Esophagus muscularis mucosa (tissue), 4 donors: ENCODE results near the gene EPHB1. TPM values are rescaled to one million over a fixed set of nuclear protein-coding genes. Genes with fewer than 3 reads are reported as not detected.

Experiments used
- DNase-seq: peaks from one replicate; pipeline ENCODE4 v3.0.0-alpha.2; 2017; ENCODE audit errors: extremely low spot score
- H3K27ac ChIP-seq, 4 donors: fragments of 200-600 bp; sonication (generic); replicated peaks in 1 of 4; 1 replicate in 3 of 4; 2 replicates in 1 of 4; pipeline ENCODE4 v1.5.1; 2016 to 2019; ENCODE audit warnings: mild to moderate bottlenecking in 1 of 4
- H3K27me3 ChIP-seq, 4 donors: fragments of 200-600 bp; sonication (generic); one replicate each; pipeline versions ENCODE4 v1.5.1 to v1.6.0; 2016 to 2019
- H3K36me3 ChIP-seq, 4 donors: fragments of 200-600 bp; sonication (generic); one replicate each; pipeline ENCODE4 v1.5.1; 2016 to 2019
- H3K4me1 ChIP-seq, 4 donors: fragments of 200-600 bp; sonication (generic); one replicate each; pipeline ENCODE4 v1.5.1; 2016 to 2019
- H3K4me3 ChIP-seq, 4 donors: fragments of 200-600 bp; sonication (generic); 1 replicate in 2 of 4; 2 replicates in 2 of 4; pipeline ENCODE4 v1.5.1; 2016 to 2019; ENCODE audit warnings: mild to moderate bottlenecking in 4 of 4, moderate library complexity in 1 of 4
- H3K9me3 ChIP-seq, 4 donors: fragments of 200-600 bp; sonication (generic); 1 replicate in 3 of 4; 2 replicates in 1 of 4; pipeline ENCODE4 v1.5.1; 2016 to 2019
- CTCF ChIP-seq, 3 experiments: fragments of 200-600 bp in 2 of 3; fragments of 450-650 bp in 1 of 3; sonication (generic) in 2 of 3; IDR thresholded peaks; one replicate each; pipeline ENCODE4 v1.5.1; 2017 to 2019; ENCODE audit warnings: antibody characterized with exemption in 3 of 3, mild to moderate bottlenecking in 2 of 3, moderate library complexity in 1 of 3
- EP300 ChIP-seq: sonication (generic); formaldehyde crosslinking; IDR thresholded peaks from one replicate; pipeline ENCODE4 v1.6.1; 2017; ENCODE audit warnings: antibody characterized with exemption
- POLR2A ChIP-seq: fragments of 450-650 bp; IDR thresholded peaks from one replicate; pipeline ENCODE4 v1.6.1; 2017; ENCODE audit warnings: antibody characterized with exemption, moderate library complexity, mild to moderate bottlenecking, low read depth
- POLR2AphosphoS5 ChIP-seq, 2 donors: sonication (generic); formaldehyde crosslinking; IDR thresholded peaks; one replicate each; pipeline ENCODE4 v1.6.1; 2017; ENCODE audit warnings: antibody characterized with exemption in 2 of 2
- WGBS: methylation state at CpG from one replicate; pipeline ENCODE4 v1.1.5; 2018; 5-methylcytosine and 5-hydroxymethylcytosine counted together
- intact Hi-C: fragments of 100-400 bp; cut with DNase I; formaldehyde crosslinking; loops from one replicate; pipeline ENCODE4 v1.15.1; 2023
- total RNA-seq, 4 donors: library from RNA; depleted of rRNA; stranded (reverse); fragments of >200 nt; gene quantifications; one replicate each; pipeline versions ENCODE4 v1.1.0 to v1.2.1, GENCODE V29; 2016

The EPHB1 gene
- total RNA-seq, 4 donors from 2014 or later: under 0.01 to 6.1 (median 2.8) TPM

GRCh38 chr3:135090020-135090717 is 295.1 kb downstream of the EPHB1 start:
- 82% methylated on average over 2 of the region's 2 CpGs for WGBS
- no peak for DNase-seq
- Histone ChIP-seq H3K9me3 (no peaks in the 10 kb centered on the region), H3K27me3 (no peaks in the 10 kb centered on the region), H3K4me3 (no peak overlapping the region), H3K27ac (no peak overlapping the region), H3K36me3 (no peaks in the 10 kb centered on the region), H3K4me1 (no peaks in the 10 kb centered on the region)
- no peak for TF ChIP-seq POLR2AphosphoS5 (IDR thresholded peaks at IDR 0.05)
- TF ChIP-seq CTCF (IDR thresholded peaks at IDR 0.05): no peak
- TF ChIP-seq EP300: no peak
- TF ChIP-seq POLR2A: no peak
- intact Hi-C loops: no loop called here

- no peak for DNase-seq
- intact Hi-C loops: no loop called here
- H3K4me3 ChIP-seq: no peak overlapping the region
- H3K27me3 ChIP-seq: no peaks in the 10 kb centered on the region
- no peak overlapping the region for H3K27ac ChIP-seq
- 52% methylated on average over 5 of the region's 5 CpGs for WGBS
- no peaks in the 10 kb centered on the region for H3K36me3 ChIP-seq
- no peaks in the 10 kb centered on the region for H3K9me3 ChIP-seq
- H3K4me1 ChIP-seq: no peaks in the 10 kb centered on the region
- TF ChIP-seq POLR2A (no peak), POLR2AphosphoS5 (IDR thresholded peaks at IDR 0.05) (no peak), EP300 (no peak), CTCF (IDR thresholded peaks at IDR 0.05) (no peak)
These were observed 296.9 kb downstream of the EPHB1 start for GRCh38 chr3:135091946-135092345.

- Histone ChIP-seq H3K27me3 (no peaks in the 10 kb centered on the region), H3K4me1 (no peaks in the 10 kb centered on the region), H3K36me3 (no peaks in the 10 kb centered on the region), H3K9me3 (no peaks in the 10 kb centered on the region), H3K4me3 (no peak overlapping the region), H3K27ac (no peak overlapping the region)
- intact Hi-C loops: no loop called here
- TF ChIP-seq CTCF (IDR thresholded peaks at IDR 0.05) (no peak), EP300 (no peak), POLR2A (no peak), POLR2AphosphoS5 (IDR thresholded peaks at IDR 0.05) (no peak)
- WGBS: 92% methylated on average over 4 of the region's 4 CpGs
- DNase-seq: no peak
These were observed 298.1 kb downstream of the EPHB1 start for GRCh38 chr3:135093121-135093520.

GRCh38 chr3:135097276-135097946 is 302.4 kb downstream of the EPHB1 start:
- intact Hi-C loops: no loop called here
- 74% methylated on average over 5 of the region's 5 CpGs for WGBS

More at GRCh38 chr3:135097276-135097946, 302.4 kb downstream of the EPHB1 start:
- no peaks in the 10 kb centered on the region for H3K27me3 ChIP-seq
- no peak for TF ChIP-seq CTCF (IDR thresholded peaks at IDR 0.05)
- TF ChIP-seq POLR2A: no peak
- no peak for TF ChIP-seq POLR2AphosphoS5 (IDR thresholded peaks at IDR 0.05)
- no peak for TF ChIP-seq EP300
- H3K36me3 ChIP-seq: no peaks in the 10 kb centered on the region
- H3K9me3 ChIP-seq: no peaks in the 10 kb centered on the region
- H3K27ac ChIP-seq: no peak overlapping the region
- H3K4me3 ChIP-seq: no peak overlapping the region
- no peak for DNase-seq
- H3K4me1 ChIP-seq: no peaks in the 10 kb centered on the region
